A673 (cell line): ENCODE measurements around the gene AMBRA1.

Source experiments
- CTCF ChIP-seq: fragments of 300-800, 200-600 bp; sonication (generic); conservative IDR thresholded peaks from 2 replicates; pipeline ENCODE4 v1.5.1; 2017; ENCODE audit warnings: low read depth, mild to moderate bottlenecking, antibody characterized with exemption, low read length, moderate library complexity, mixed read lengths
- EZH2 ChIP-seq: fragments of 200-600 bp; sonication (generic); IDR thresholded peaks from 2 replicates; pipeline ENCODE4 v1.6.1; 2017; ENCODE audit warnings: borderline replicate concordance, low read depth, mild to moderate bottlenecking, mixed read lengths, antibody characterized with exemption, low read length; ENCODE audit not compliant: poor library complexity, severe bottlenecking

- TF ChIP-seq CTCF, result no peak
- no peak for TF ChIP-seq EZH2
Measured at GRCh38 chr11:46385169-46386004, 208.4 kb downstream of the AMBRA1 start.
